ENCODE data around the gene FCRL1.

Gene FCRL1

DNA sequence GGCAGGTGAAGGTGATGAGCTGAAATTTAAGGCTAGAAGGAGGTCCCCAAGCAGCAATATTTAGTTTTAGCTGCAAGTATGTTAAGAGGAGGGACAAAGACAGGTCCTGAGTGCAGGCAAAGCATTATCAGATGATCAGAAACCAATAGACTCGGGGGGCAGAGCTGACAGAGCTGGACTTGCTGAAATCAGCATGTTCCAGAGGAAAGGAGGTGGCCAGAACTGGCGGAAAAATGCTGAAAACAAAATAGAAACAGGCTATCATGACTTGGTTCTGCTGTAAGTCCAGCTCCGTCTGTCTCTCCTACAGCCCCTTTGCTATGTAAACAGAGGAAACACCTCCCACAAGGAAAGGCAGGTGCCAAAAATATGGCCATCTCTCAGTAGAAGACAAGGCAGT, 21.8 kb upstream of the FCRL1 start, which contains the start of gene CD5L:
CD5L (minus strand) TSS at position 101 of the 400 bp plus-strand sequence. CDS start 107 bp downstream, outside the sequence.
- Histone ChIP-seq H3K27ac (no peak within 1 kb of the TSS), H3K4me2 (no peak within 1 kb of the TSS)

DNA sequence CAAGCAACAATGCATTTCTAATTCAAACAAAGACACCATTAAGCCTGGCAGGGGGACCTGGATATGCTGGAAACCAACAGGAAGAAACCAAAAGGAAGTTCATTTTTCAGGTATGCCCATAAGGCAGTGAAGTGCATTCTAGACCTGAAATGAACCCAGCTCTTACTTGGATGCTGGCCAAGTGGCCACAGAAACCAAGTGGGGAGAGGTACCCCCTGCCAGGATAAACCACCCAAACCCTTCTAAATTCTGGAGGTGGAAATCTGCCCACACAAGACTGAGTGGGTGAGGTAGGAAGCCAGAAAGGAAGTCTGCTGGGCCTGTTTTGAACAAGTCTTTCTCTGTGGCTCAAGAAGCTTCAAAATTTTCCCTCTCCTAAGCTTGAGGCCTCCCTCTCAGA, 19.0 kb upstream of the FCRL1 start:
- no peaks in the 10 kb centered on the region for H3K27me3 ChIP-seq (ENCODE audit: insufficient read depth, low read depth)
- no peaks in the 10 kb centered on the region for H4K20me1 ChIP-seq (ENCODE audit: insufficient read depth)
- no peak overlapping the region for H3K27ac ChIP-seq
- no peak overlapping the region for H2AFZ ChIP-seq (ENCODE audit: low read depth)
- H3K4me3 ChIP-seq (IDR thresholded peaks at IDR 0.05; ENCODE audit: insufficient read depth, low read depth, low read length) = peak overlapping the region; percentile 37
- TF ChIP-seq, protein P1, sequence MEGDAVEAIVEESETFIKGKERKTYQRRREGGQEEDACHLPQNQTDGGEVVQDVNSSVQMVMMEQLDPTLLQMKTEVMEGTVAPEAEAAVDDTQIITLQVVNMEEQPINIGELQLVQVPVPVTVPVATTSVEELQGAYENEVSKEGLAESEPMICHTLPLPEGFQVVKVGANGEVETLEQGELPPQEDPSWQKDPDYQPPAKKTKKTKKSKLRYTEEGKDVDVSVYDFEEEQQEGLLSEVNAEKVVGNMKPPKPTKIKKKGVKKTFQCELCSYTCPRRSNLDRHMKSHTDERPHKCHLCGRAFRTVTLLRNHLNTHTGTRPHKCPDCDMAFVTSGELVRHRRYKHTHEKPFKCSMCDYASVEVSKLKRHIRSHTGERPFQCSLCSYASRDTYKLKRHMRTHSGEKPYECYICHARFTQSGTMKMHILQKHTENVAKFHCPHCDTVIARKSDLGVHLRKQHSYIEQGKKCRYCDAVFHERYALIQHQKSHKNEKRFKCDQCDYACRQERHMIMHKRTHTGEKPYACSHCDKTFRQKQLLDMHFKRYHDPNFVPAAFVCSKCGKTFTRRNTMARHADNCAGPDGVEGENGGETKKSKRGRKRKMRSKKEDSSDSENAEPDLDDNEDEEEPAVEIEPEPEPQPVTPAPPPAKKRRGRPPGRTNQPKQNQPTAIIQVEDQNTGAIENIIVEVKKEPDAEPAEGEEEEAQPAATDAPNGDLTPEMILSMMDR (conservative IDR thresholded peaks at IDR 0.05; ENCODE audit: low read depth, low read length) = no peak
- no peaks in the 10 kb centered on the region for H3K79me2 ChIP-seq (ENCODE audit: insufficient read depth, low read depth)
- 0 out of 2 replicates have a peak overlapping the region, but pooled peaks have one; percentile 8 for H3K4me2 ChIP-seq
- no peak overlapping the region for H3K9ac ChIP-seq
- H3K4me1 ChIP-seq (ENCODE audit: low read depth, poor library complexity, severe bottlenecking) = peaks cover 7% of the 10 kb centered on the region
- H3K36me3 ChIP-seq (ENCODE audit: insufficient read depth) = no peaks in the 10 kb centered on the region

More for the DNA sequence above, 21.8 kb upstream of the FCRL1 start, which contains the start of gene CD5L:
- Histone ChIP-seq H3K4me1 (ENCODE audit: low read depth, poor library complexity, severe bottlenecking) (peaks cover 7% of the 10 kb centered on the region), H2AFZ (ENCODE audit: low read depth) (no peak within 1 kb of the TSS), H4K20me1 (ENCODE audit: insufficient read depth) (no peaks in the 10 kb centered on the region), H3K9ac (no peak within 1 kb of the TSS), H3K36me3 (ENCODE audit: insufficient read depth) (no peaks in the 10 kb centered on the region), H3K4me3 (IDR thresholded peaks at IDR 0.05; ENCODE audit: insufficient read depth, low read depth, low read length) (no peak within 1 kb of the TSS), H3K27me3 (ENCODE audit: insufficient read depth, low read depth) (no peaks in the 10 kb centered on the region), H3K79me2 (ENCODE audit: insufficient read depth, low read depth) (no peaks in the 10 kb centered on the region)
- TF ChIP-seq, protein P1 (conservative IDR thresholded peaks at IDR 0.05; ENCODE audit: low read depth, low read length) = no peak

DNA sequence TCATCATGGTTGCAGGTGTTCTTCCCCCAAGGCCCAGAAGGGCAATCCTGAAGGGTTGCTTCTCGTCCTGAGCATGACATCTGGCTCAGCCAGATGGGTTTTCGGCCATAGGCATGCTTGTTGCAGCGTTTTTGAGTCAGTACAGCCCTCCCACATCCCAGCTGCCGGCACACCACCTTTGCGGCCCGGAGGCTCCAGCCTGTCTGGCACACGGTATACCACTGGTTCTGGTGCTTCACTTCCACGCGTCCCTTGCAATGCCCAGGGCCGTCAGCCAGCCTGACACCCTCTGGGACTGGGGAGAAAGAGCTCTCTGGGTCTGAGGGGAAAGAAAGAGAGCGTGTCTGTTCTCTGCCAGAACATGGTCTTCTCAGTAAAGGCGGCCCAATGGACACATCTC, 14.5 kb upstream of the FCRL1 start:
- peaks cover 37% of the 10 kb centered on the region for H3K4me1 ChIP-seq (ENCODE audit: low read depth, poor library complexity, severe bottlenecking)
- H2AFZ ChIP-seq (ENCODE audit: low read depth) = no peak overlapping the region
- no peak overlapping the region for H3K9ac ChIP-seq
- TF ChIP-seq, protein P1 (conservative IDR thresholded peaks at IDR 0.05; ENCODE audit: low read depth, low read length) = no peak
- no peak overlapping the region for H3K27ac ChIP-seq
- H4K20me1 ChIP-seq (ENCODE audit: insufficient read depth) = no peaks in the 10 kb centered on the region
- no peak overlapping the region for H3K4me2 ChIP-seq
- no peak overlapping the region for H3K4me3 ChIP-seq (IDR thresholded peaks at IDR 0.05; ENCODE audit: insufficient read depth, low read depth, low read length)
- H3K36me3 ChIP-seq (ENCODE audit: insufficient read depth) = no peaks in the 10 kb centered on the region
- no peaks in the 10 kb centered on the region for H3K27me3 ChIP-seq (ENCODE audit: insufficient read depth, low read depth)
- no peaks in the 10 kb centered on the region for H3K79me2 ChIP-seq (ENCODE audit: insufficient read depth, low read depth)

DNA sequence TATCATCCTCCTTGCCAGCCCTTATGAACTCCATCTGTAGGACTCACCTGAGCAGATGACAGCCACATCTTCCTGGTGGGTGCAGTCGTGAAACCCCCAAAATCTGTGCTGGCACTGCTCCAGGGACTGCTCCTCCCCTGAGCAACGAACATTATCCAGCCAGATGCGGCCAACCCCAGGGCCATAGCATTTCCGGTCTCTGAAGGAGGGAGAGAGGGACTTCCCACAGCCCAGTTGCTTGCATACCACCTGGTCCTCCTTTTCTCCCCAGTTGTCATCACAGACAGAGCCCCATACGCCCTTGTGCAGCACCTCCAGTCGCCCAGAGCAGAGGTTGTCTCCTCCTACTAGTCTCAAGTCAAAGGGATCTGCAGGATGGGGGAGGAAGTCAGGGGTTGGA, 13.2 kb upstream of the FCRL1 start:
- Histone ChIP-seq H3K4me2 (no peak overlapping the region), H3K27ac (no peak overlapping the region), H4K20me1 (ENCODE audit: insufficient read depth) (no peaks in the 10 kb centered on the region), H3K36me3 (ENCODE audit: insufficient read depth) (no peaks in the 10 kb centered on the region), H3K4me1 (ENCODE audit: low read depth, poor library complexity, severe bottlenecking) (peaks cover 33% of the 10 kb centered on the region), H2AFZ (ENCODE audit: low read depth) (no peak overlapping the region), H3K27me3 (ENCODE audit: insufficient read depth, low read depth) (no peaks in the 10 kb centered on the region), H3K4me3 (IDR thresholded peaks at IDR 0.05; ENCODE audit: insufficient read depth, low read depth, low read length) (no peak overlapping the region), H3K79me2 (ENCODE audit: insufficient read depth, low read depth) (no peaks in the 10 kb centered on the region), H3K9ac (no peak overlapping the region)
- TF ChIP-seq, protein P1 (conservative IDR thresholded peaks at IDR 0.05; ENCODE audit: low read depth, low read length) = no peak
